Measurements from ENCODE around the gene CD248. TPM values are rescaled to one million over a fixed set of nuclear protein-coding genes. Genes with fewer than 3 reads are reported as not detected.

The CD248 gene
- total RNA-seq, 5 donors from 2014 or later (not counting 1 experiment from before 2014, with no cell fraction given) = 2.5 to 14.7 (median 8.7) TPM

DNA sequence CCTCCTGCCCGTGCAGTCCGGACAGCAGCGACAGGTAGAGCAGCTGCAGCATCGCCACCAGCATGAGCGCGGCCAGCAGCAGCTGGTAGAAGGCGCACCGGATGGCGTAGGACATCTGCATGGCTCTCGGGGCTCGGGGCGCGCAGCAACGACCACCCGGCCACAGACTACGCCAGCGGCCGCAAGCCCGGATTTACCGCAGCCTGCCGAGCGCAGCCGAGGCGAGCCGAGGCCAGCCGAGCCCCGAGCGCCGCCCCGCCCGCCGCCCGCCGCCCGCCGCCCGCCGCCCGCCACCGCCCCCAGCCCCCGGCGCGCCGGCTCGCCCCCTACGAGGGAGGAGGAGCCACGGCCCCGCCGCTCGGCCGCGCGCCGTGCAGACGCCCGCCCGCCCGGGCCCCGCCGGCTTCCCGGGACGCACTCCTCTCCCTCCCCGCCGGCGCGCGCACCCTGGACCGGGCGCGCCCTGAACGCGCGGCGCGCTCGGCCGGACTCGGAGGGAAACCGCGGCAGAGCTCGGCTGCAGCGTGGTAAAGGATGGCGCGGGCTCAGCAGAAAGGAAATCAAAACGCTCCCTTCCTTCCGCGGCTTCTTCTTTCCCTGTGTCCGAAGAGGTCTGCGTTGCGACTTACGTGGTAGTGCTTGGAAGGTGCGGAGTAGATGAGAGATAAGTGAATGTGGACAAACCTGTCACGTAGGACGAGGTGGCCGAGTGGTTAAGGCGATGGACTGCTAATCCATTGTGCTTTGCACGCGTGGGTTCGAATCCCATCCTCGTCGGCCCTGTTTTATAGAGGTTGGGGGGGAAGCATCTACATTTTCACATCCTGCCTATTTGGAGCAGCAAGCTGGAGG is 30.8 kb upstream of the CD248 start, which contains the start of gene B4GAT1:
Gene B4GAT1 (minus strand): TSS at position 205 of the 852 bp plus-strand sequence. CDS start 84 bp downstream, at position 121.
- Mint-ChIP-seq H3K9me3 (no peaks in the 10 kb centered on the region), H3K27ac (peak within 1 kb of the TSS; percentile 97 to 98), H3K36me3 (peaks cover 11% of the 10 kb centered on the region), H3K27me3 (peaks cover 3% of the 10 kb centered on the region in 2 donors), H3K4me1 (peaks cover 38 to 50% (median 48%) of the 10 kb centered on the region in 3 donors), H3K4me3 (peak within 1 kb of the TSS; percentile 95 to 97 (median 96))
- Histone ChIP-seq H3K36me3 (ENCODE audit: control insufficient read depth in 2 of 2, extremely low read depth in 1 of 2, insufficient read depth in 1 of 2, low read length in 1 of 2) (peaks cover 0 to 6% of the 10 kb centered on the region in 2 donors), H3K4me1 (ENCODE audit: control insufficient read depth in 1 of 2, extremely low read depth in 1 of 2, insufficient read depth in 2 of 2, low read length in 2 of 2) (peaks cover 21 to 52% of the 10 kb centered on the region in 2 experiments), H3K27me3 (replicated peaks in 1 of 2; ENCODE audit: control insufficient read depth in 2 of 2, extremely low read depth in 1 of 2, insufficient read depth in 2 of 2, low read length in 1 of 2) (no peaks in the 10 kb centered on the region), H3K27ac (ENCODE audit: low read length) (peak within 1 kb of the TSS; percentile 79), H3K4me3 (ENCODE audit: control insufficient read depth in 1 of 2, extremely low read depth in 1 of 2, low read length in 1 of 2) (peak within 1 kb of the TSS; percentile 88 to 95), H3K9me3 (no peaks in the 10 kb centered on the region)
- POLR2A ChIA-PET = no interaction called here
- ATAC-seq (replicated peaks in 1 of 4) (peak; percentile 61 to 68 (median 64)), DNase-seq (peak; percentile 56 to 91 (median 74))
- under 1% methylated on average over 67 of the region's 101 CpGs for WGBS (ENCODE audit: insufficient coverage)
- CTCF ChIA-PET = interaction anchor here in 1 of 2 donors (0.6 kb wide), 1 partner anchor 17 kb away, joined by 4 read pairs; no protein-coding TSS in a partner anchor

DNA sequence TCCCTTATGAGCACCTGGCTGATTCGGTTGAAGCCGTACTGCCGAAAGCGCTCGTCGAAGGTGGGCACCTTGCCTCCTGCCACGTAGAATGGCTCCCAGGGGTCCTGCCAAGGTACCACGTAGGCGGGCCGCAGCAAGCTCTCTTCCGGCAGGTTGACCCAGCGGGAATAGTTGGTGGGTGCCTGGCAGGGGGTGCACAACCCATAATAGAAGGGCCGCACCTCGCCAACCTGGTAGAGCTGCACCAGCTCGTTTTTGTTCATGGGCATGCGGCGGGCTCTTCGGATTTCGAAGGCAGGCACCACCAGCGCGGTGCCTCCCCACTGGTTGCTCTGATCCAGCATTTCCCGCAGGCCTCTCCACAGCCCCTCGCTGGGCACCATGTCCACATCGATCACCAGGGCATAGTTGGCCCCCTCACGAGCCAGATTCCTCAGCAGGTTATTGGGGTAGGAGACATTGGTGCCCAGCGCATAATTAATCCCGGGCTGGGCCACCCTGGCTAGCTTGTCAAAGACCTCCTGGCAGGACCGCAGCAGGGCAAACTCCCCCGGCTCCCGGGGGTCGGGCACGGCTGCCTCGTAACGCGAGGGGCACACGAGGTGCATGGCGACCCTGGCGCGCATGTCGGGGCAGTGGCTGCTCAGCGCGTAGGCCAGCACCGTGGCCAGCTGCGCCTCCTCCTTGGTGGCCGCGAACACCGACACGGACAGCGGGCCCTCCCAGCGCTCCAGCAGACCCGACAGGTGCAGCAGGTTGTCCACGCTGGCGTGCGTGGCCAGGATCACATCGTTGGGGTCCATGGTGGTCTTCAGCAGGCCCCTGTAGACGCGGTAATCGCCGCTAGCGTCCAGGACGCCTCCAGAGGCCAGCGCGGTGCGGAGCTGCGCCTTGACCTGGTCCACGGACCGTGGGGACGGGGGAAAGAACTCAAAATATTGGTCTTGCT is 29.9 kb upstream of the CD248 start:
- Histone ChIP-seq H3K4me1 (ENCODE audit: control insufficient read depth in 1 of 2, extremely low read depth in 1 of 2, insufficient read depth in 2 of 2, low read length in 2 of 2) (peaks cover 21 to 52% of the 10 kb centered on the region in 2 experiments), H3K27me3 (replicated peaks in 1 of 2; ENCODE audit: control insufficient read depth in 2 of 2, extremely low read depth in 1 of 2, insufficient read depth in 2 of 2, low read length in 1 of 2) (no peaks in the 10 kb centered on the region), H3K9me3 (no peaks in the 10 kb centered on the region), H3K27ac (ENCODE audit: low read length) (peak overlapping the region; percentile 79), H3K4me3 (ENCODE audit: control insufficient read depth in 1 of 2, extremely low read depth in 1 of 2, low read length in 1 of 2) (peak overlapping the region; percentile 73 to 95), H3K36me3 (ENCODE audit: control insufficient read depth in 2 of 2, extremely low read depth in 1 of 2, insufficient read depth in 1 of 2, low read length in 1 of 2) (peaks cover 3 to 10% of the 10 kb centered on the region in 2 donors)
- peak overlapping the region; percentile 95 to 97 (median 96) for H3K4me3 Mint-ChIP-seq
- H3K9me3 Mint-ChIP-seq = no peaks in the 10 kb centered on the region
- 32% methylated on average over 60 of the region's 68 CpGs for WGBS (ENCODE audit: insufficient coverage)
- no peak for ATAC-seq (replicated peaks in 1 of 4)
- CTCF ChIA-PET = no interaction called here
- DNase-seq = no peak
- H3K4me1 Mint-ChIP-seq = peaks cover 39 to 53% (median 48%) of the 10 kb centered on the region in 3 donors
- POLR2A ChIA-PET = no interaction called here
- H3K27ac Mint-ChIP-seq = peak overlapping the region; percentile 68 to 92
- H3K27me3 Mint-ChIP-seq = peaks cover 3% of the 10 kb centered on the region in 2 donors
- peaks cover 12% of the 10 kb centered on the region for H3K36me3 Mint-ChIP-seq

DNA sequence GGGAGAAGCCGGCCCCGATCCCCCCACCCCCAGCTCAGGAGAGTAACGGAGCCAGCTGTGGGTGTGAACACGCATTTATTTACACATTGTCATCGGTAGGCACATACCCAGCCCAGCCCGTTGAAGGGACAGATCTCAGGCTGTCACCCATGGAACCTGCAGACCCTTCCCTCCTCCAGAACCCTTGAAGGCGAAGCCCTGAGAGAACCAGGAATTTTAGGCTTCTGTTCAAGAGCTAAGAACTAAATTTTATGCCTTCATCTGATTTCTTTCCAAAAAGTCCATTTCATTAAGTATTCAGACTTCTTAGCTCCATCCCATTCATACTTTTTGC is 28.4 kb upstream of the CD248 start:
- CTCF ChIA-PET = interaction anchor here (0.7 to 2.3 kb wide), 5 partner anchors 27 to 490 kb away, joined by 3 to 16 read pairs (median 4); no protein-coding TSS in a partner anchor
- Mint-ChIP-seq H3K4me1 (peaks cover 39 to 56% (median 50%) of the 10 kb centered on the region in 3 donors), H3K9me3 (no peaks in the 10 kb centered on the region), H3K36me3 (peaks cover 18% of the 10 kb centered on the region), H3K27ac (peak overlapping the region; percentile 92 to 93), H3K4me3 (peak overlapping the region; percentile 95 to 97 (median 96)), H3K27me3 (peaks cover 3% of the 10 kb centered on the region in 2 donors)
- WGBS (ENCODE audit: insufficient coverage) = 2% methylated on average over 6 of the region's 7 CpGs
- no peaks in the 10 kb centered on the region for H3K27me3 ChIP-seq (replicated peaks in 1 of 2; ENCODE audit: control insufficient read depth in 2 of 2, extremely low read depth in 1 of 2, insufficient read depth in 2 of 2, low read length in 1 of 2)
- DNase-seq = no peak
- peaks cover 21 to 52% of the 10 kb centered on the region in 2 experiments for H3K4me1 ChIP-seq (ENCODE audit: control insufficient read depth in 1 of 2, extremely low read depth in 1 of 2, insufficient read depth in 2 of 2, low read length in 2 of 2)
- ATAC-seq (replicated peaks in 1 of 4) = peak; percentile 9 to 18 (median 14)
- no peaks in the 10 kb centered on the region for H3K9me3 ChIP-seq
- POLR2A ChIA-PET = interaction anchor here in 1 of 2 donors (1.0 to 1.5 kb wide), 2 partner anchors 11 to 33 kb away, joined by 3 read pairs; no protein-coding TSS in a partner anchor
- H3K36me3 ChIP-seq (ENCODE audit: control insufficient read depth in 2 of 2, extremely low read depth in 1 of 2, insufficient read depth in 1 of 2, low read length in 1 of 2) = peaks cover 16 to 25% of the 10 kb centered on the region in 2 donors
- peak overlapping the region; percentile 71 for H3K27ac ChIP-seq (ENCODE audit: low read length)
- H3K4me3 ChIP-seq (ENCODE audit: control insufficient read depth in 1 of 2, extremely low read depth in 1 of 2, low read length in 1 of 2) = peak overlapping the region; percentile 77 to 98

DNA sequence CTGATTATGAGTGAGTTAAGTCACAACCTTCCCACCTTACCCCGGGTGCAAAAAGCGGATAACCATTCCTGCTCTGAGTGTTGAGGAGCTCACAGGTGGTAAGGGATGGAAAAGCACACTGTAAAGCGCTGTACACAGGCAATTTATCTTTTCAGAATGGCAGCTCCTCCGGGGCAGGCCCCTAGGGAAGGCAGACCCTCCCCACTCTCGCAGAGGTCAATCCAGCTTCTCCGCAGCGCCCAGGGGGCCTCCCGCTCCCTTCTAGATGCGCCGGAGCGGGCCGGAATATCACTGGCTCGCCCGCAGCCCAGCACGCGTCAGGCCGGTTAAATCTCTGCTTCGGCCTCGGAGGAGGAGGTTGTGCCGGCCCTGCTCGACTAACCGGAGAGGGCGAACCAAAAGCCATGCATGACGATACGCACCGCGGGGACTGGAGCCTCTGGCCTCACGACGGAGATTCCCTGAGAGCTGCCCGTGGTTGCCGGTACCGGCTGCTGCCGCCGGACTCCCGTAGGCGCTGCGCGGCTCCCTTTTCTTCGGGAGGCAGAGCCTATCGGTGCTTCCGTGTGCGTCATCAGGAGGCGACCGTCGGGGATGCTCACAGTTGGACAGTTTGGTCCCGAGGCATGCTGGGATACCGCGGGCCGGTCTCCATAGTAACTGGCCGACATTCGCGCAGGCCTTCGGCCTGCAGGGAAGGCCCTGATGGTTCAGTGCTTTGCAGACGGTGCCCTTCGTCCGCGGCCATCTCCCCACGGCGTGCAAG is 27.9 kb upstream of the CD248 start, which contains the start of gene BRMS1:
Gene BRMS1 (minus strand): TSS at position 555 of the 766 bp plus-strand sequence. CDS start 2,870 bp downstream, outside the sequence.
- Histone ChIP-seq H3K27me3 (replicated peaks in 1 of 2; ENCODE audit: control insufficient read depth in 2 of 2, extremely low read depth in 1 of 2, insufficient read depth in 2 of 2, low read length in 1 of 2) (no peaks in the 10 kb centered on the region), H3K4me1 (ENCODE audit: control insufficient read depth in 1 of 2, extremely low read depth in 1 of 2, insufficient read depth in 2 of 2, low read length in 2 of 2) (peaks cover 21 to 52% of the 10 kb centered on the region in 2 experiments), H3K27ac (ENCODE audit: low read length) (peak within 1 kb of the TSS; percentile 71), H3K9me3 (no peaks in the 10 kb centered on the region), H3K4me3 (ENCODE audit: control insufficient read depth in 1 of 2, extremely low read depth in 1 of 2, low read length in 1 of 2) (peak within 1 kb of the TSS; percentile 77 to 98), H3K36me3 (ENCODE audit: control insufficient read depth in 2 of 2, extremely low read depth in 1 of 2, insufficient read depth in 1 of 2, low read length in 1 of 2) (peaks cover 18 to 31% of the 10 kb centered on the region in 2 donors)
- H3K36me3 Mint-ChIP-seq = peaks cover 18% of the 10 kb centered on the region
- H3K9me3 Mint-ChIP-seq = no peaks in the 10 kb centered on the region
- DNase-seq (peak; percentile 88 to 99 (median 96)), ATAC-seq (replicated peaks in 1 of 4) (peak; percentile 79 to 84 (median 81))
- WGBS (ENCODE audit: insufficient coverage) = under 1% methylated on average over 56 of the region's 59 CpGs
- H3K27ac Mint-ChIP-seq = peak within 1 kb of the TSS; percentile 92 to 93
- ChIA-PET CTCF (interaction anchor here (0.5 to 2.3 kb wide), 9 partner anchors 15 to 490 kb away, joined by 3 to 16 read pairs (median 3); partner anchors contain the start of gene YIF1A (in 1 of the 2)), POLR2A (interaction anchor here (0.7 to 1.5 kb wide), 3 partner anchors 27 to 85 kb away, joined by 3 to 4 read pairs (median 3); partner anchors contain the start of gene CD248 (in 1 of the 2))
- peaks cover 39 to 56% (median 50%) of the 10 kb centered on the region in 3 donors for H3K4me1 Mint-ChIP-seq
- H3K27me3 Mint-ChIP-seq = peaks cover 3% of the 10 kb centered on the region in 2 donors
- peak within 1 kb of the TSS; percentile 95 to 97 (median 96) for H3K4me3 Mint-ChIP-seq

DNA sequence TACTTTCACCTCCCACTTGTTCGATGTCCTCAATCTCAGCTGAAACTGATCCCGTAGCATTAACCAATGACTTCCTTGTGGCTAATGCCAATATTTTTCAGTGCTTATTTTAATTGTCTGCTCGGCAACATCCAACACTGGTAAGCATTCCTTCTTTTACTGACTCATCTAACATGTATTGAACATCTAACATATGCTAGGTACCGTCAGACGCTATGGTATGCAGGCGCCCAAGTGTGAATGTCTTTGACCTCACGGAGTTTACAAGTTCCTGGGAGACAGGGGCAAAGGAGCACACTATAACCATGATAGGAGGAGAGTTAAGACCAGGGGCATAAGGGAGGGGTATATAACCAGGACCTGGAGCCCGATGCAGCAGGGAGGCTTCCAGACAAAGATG is 26.3 kb upstream of the CD248 start:
- WGBS (ENCODE audit: insufficient coverage) = 98% methylated on average over 8 of the region's 8 CpGs
- peaks cover 23% of the 10 kb centered on the region for H3K36me3 Mint-ChIP-seq
- Histone ChIP-seq H3K9me3 (no peaks in the 10 kb centered on the region), H3K27me3 (replicated peaks in 1 of 2; ENCODE audit: control insufficient read depth in 2 of 2, extremely low read depth in 1 of 2, insufficient read depth in 2 of 2, low read length in 1 of 2) (no peaks in the 10 kb centered on the region), H3K27ac (ENCODE audit: low read length) (no peak overlapping the region), H3K4me1 (ENCODE audit: control insufficient read depth in 1 of 2, extremely low read depth in 1 of 2, insufficient read depth in 2 of 2, low read length in 2 of 2) (peaks cover 19 to 44% of the 10 kb centered on the region in 2 experiments), H3K36me3 (ENCODE audit: control insufficient read depth in 2 of 2, extremely low read depth in 1 of 2, insufficient read depth in 1 of 2, low read length in 1 of 2) (peaks cover 27 to 46% of the 10 kb centered on the region in 2 donors), H3K4me3 (ENCODE audit: control insufficient read depth in 1 of 2, extremely low read depth in 1 of 2, low read length in 1 of 2) (no peak overlapping the region)
- peak overlapping the region in 1 of 2 donors; percentile 13 for H3K27ac Mint-ChIP-seq
- peaks cover 3% of the 10 kb centered on the region in 2 donors for H3K27me3 Mint-ChIP-seq
- ATAC-seq (replicated peaks in 1 of 4) (no peak), DNase-seq (no peak)
- POLR2A ChIA-PET = no interaction called here
- H3K4me1 Mint-ChIP-seq = peaks cover 38 to 49% (median 43%) of the 10 kb centered on the region in 3 donors
- H3K9me3 Mint-ChIP-seq = no peaks in the 10 kb centered on the region
- CTCF ChIA-PET = interaction anchor here in 1 of 2 donors (1.3 kb wide), 1 partner anchor 31 kb away, joined by 3 read pairs; no protein-coding TSS in a partner anchor
- peak overlapping the region; percentile 95 to 97 (median 96) for H3K4me3 Mint-ChIP-seq

All from T-cell (primary cell).